GM10248 (cell line): ENCODE measurements around the gene RBM8A.

Source experiments
- CTCF ChIA-PET: fragments of 300-600 bp; sonication (Branson Sonifier 250); formaldehyde crosslinking; extraction: SDS; loops from one replicate; lab custom pipeline; 2021; ENCODE audit warnings: antibody characterized with exemption; lab: Yijun Ruan, JAX
- POLR2A ChIA-PET: fragments of 350-650 bp; sonication (Branson Sonifier 250); formaldehyde crosslinking; extraction: SDS; loops from one replicate; lab custom pipeline; 2020; ENCODE audit warnings: antibody characterized with exemption; lab: Yijun Ruan, JAX
- DNase-seq: peaks from one replicate; pipeline ENCODE4 v3.0.0; 2012; ENCODE audit errors: extremely low spot score
- CTCF ChIP-seq: IDR thresholded peaks from 2 replicates; pipeline ENCODE4 v1.5.1; 2012; ENCODE audit warnings: mild to moderate bottlenecking, low read depth; ENCODE audit errors: extremely low read depth, missing control alignments, control extremely low read depth

RBM8A gene

GRCh38 chr1:145965119-145965744, 37.9 kb upstream of the RBM8A start:
- TF ChIP-seq CTCF, result no peak
- DNase-seq, result no peak
- ChIA-PET CTCF (interaction anchor here (1.0 to 9.0 kb wide), 16 partner anchors 8 to 244 kb away, joined by 3 to 113 read pairs (median 4); partner anchors contain the start of genes ITGA10, NUDT17 and PIAS3), POLR2A (interaction anchor here (0.5 to 2.1 kb wide), 6 partner anchors 13 to 46 kb away, joined by 3 to 9 read pairs (median 5); partner anchors contain the start of genes PEX11B and RBM8A)

GRCh38 chr1:145964328-145965118, 37.2 kb upstream of the RBM8A start, which contains the start of the genes ANKRD34A and POLR3GL:
Gene ANKRD34A, minus strand, starts transcription at chr1:145964575. Its CDS starts 2,816 bp downstream, at chr1:145961759.
Gene POLR3GL, plus strand, starts transcription at chr1:145964690. Its CDS starts 10,176 bp downstream, at chr1:145974866.
- ChIA-PET POLR2A (interaction anchor here (0.5 to 2.2 kb wide), 10 partner anchors 13 to 87 kb away, joined by 3 to 9 read pairs (median 4); partner anchors contain the start of genes PEX11B and RBM8A), CTCF (interaction anchor here (1.0 to 9.0 kb wide), 23 partner anchors 8 to 244 kb away, joined by 3 to 113 read pairs (median 4); partner anchors contain the start of genes ITGA10, NUDT17, PIAS3 and RBM8A)
- no peak for TF ChIP-seq CTCF
- peak; percentile 91 for DNase-seq

- DNase-seq, result no peak
- POLR2A ChIA-PET, result interaction anchor here (0.6 to 2.2 kb wide), 5 partner anchors 14 to 44 kb away, joined by 3 to 9 read pairs (median 5); partner anchors contain the start of genes PEX11B and RBM8A
- no peak for TF ChIP-seq CTCF
- CTCF ChIA-PET, result interaction anchor here (0.7 to 9.0 kb wide), 23 partner anchors 8 to 118 kb away, joined by 3 to 113 read pairs (median 4); partner anchors contain the start of genes ITGA10, NUDT17, PIAS3 and RBM8A
These were observed 36.2 kb upstream of the RBM8A start for GRCh38 chr1:145963265-145964019.

- peak; percentile 37 for DNase-seq
- ChIA-PET POLR2A (interaction anchor here (1.0 to 2.2 kb wide), 3 partner anchors 35 to 103 kb away, joined by 4 to 6 read pairs (median 5); partner anchors contain the start of genes PEX11B and RBM8A), CTCF (interaction anchor here (0.6 to 9.0 kb wide), 8 partner anchors 16 to 59 kb away, joined by 3 to 113 read pairs (median 3); partner anchors contain the start of genes HJV and RBM8A)
- TF ChIP-seq CTCF, result no peak
These were observed 35.1 kb upstream of the RBM8A start for GRCh38 chr1:145962157-145963102.

- CTCF ChIA-PET, result interaction anchor here (1.4 to 9.0 kb wide), 3 partner anchors 17 to 60 kb away, joined by 3 to 113 read pairs (median 3); partner anchors contain the start of gene HJV
- no peak for DNase-seq
- POLR2A ChIA-PET, result no interaction called here
- no peak for TF ChIP-seq CTCF
These were observed 34.3 kb upstream of the RBM8A start for GRCh38 chr1:145961425-145962156.
